Prostate gland (tissue), 2 donors: Measurements from ENCODE around the gene ZNF784. TPM values are rescaled to one million over a fixed set of nuclear protein-coding genes. Genes with fewer than 3 reads are reported as not detected.
A peak's percentile ranks its signal among the peaks of the same experiment; 100 is the strongest.
"Not testable (repeated sequence)": the region's sequence is repeated elsewhere in the genome, so short reads cannot be mapped to it uniquely, and the experiment has no call there.

ENCODE experiments used
- DNase-seq: peaks from one replicate; pipeline ENCODE4 v3.0.0-alpha.2; 2019; ENCODE audit warnings: low spot score
- H3K27ac ChIP-seq, 2 donors: fragments of 200-600 bp; sonication (generic); 2 replicates each; pipeline ENCODE4 v1.5.1; 2017 to 2019
- H3K27me3 ChIP-seq: fragments of 200-600 bp; sonication (generic); replicated peaks from 2 replicates; pipeline ENCODE4 v1.5.1; 2019; ENCODE audit not compliant: insufficient read depth
- H3K36me3 ChIP-seq, 2 donors: fragments of 200-600 bp; sonication (generic); 1 replicate in 1 of 2; 2 replicates in 1 of 2; pipeline versions ENCODE4 v1.5.1 to v1.8.1; 2017 to 2019
- H3K4me1 ChIP-seq: fragments of 200-600 bp; sonication (generic); replicated peaks from 2 replicates; pipeline ENCODE4 v1.5.1; 2019
- H3K4me3 ChIP-seq, 2 donors: fragments of 200-600 bp; sonication (generic); 2 replicates each; pipeline ENCODE4 v1.5.1; 2017 to 2019
- H3K9me3 ChIP-seq: fragments of 200-600 bp; sonication (generic); 2 replicates; pipeline ENCODE4 v1.5.1; 2017
- CTCF ChIP-seq, 4 experiments: fragments of 200-600 bp in 2 of 4; fragments of 450-650 bp in 2 of 4; sonication (generic) in 2 of 4; IDR thresholded peaks; 1 replicate in 3 of 4; 2 replicates in 1 of 4; pipeline ENCODE4 v1.5.1; 2016 to 2019; ENCODE audit warnings: antibody characterized with exemption in 4 of 4, mild to moderate bottlenecking in 2 of 4, moderate library complexity in 2 of 4
- POLR2A ChIP-seq: fragments of 450-650 bp; IDR thresholded peaks from one replicate; pipeline ENCODE4 v1.6.1; 2016; ENCODE audit warnings: antibody characterized with exemption, mild to moderate bottlenecking
- POLR2AphosphoS5 ChIP-seq: sonication (generic); formaldehyde crosslinking; IDR thresholded peaks from one replicate; pipeline ENCODE4 v1.6.1; 2017; ENCODE audit warnings: antibody characterized with exemption
- WGBS: methylation state at CpG from one replicate; pipeline ENCODE4 v1.1.5; 2018; 5-methylcytosine and 5-hydroxymethylcytosine counted together
- intact Hi-C: fragments of 100-400 bp; cut with DNase I; formaldehyde crosslinking; loops from one replicate; pipeline ENCODE4 v1.14.2; 2022
- total RNA-seq, 2 donors: library from RNA; depleted of rRNA; stranded (reverse); fragments of >200 nt; gene quantifications; one replicate each; pipeline ENCODE4 v1.1.0, GENCODE V29; 2016

Gene ZNF784
- total RNA-seq, 2 donors from 2014 or later, result 8.9 to 17.2 TPM

- WGBS, result 88% methylated on average over 8 of the region's 8 CpGs
- H3K4me3 ChIP-seq, result no peak overlapping the region
- H3K27me3 ChIP-seq, result no peaks in the 10 kb centered on the region
- TF ChIP-seq POLR2A, result no peak
- TF ChIP-seq CTCF (IDR thresholded peaks at IDR 0.05), result no peak
- no peak for TF ChIP-seq POLR2AphosphoS5
- H3K9me3 ChIP-seq, result no peaks in the 10 kb centered on the region
- intact Hi-C loops, result no loop called here
- no peak overlapping the region for H3K27ac ChIP-seq
- H3K4me1 ChIP-seq, result peaks cover 4% of the 10 kb centered on the region
- DNase-seq, result no peak
- H3K36me3 ChIP-seq, result no peaks in the 10 kb centered on the region
These were observed 35.6 kb downstream of the ZNF784 start for GRCh38 chr19:55588738-55589137.

GRCh38 chr19:55586976-55587668 lies 37.2 kb downstream of the ZNF784 start:
- H3K27ac ChIP-seq, result no peak overlapping the region
- 1% methylated on average over 40 of the region's 40 CpGs for WGBS

GRCh38 chr19:55585658-55586339 lies 38.6 kb downstream of the ZNF784 start:
- WGBS, result 3% methylated on average over 34 of the region's 36 CpGs
- Histone ChIP-seq H3K4me1 (peaks cover 14% of the 10 kb centered on the region), H3K36me3 (no peaks in the 10 kb centered on the region), H3K27me3 (no peaks in the 10 kb centered on the region), H3K4me3 (peak overlapping the region; percentile 17 to 20), H3K9me3 (no peaks in the 10 kb centered on the region), H3K27ac (peak overlapping the region; percentile 58 to 66)
- no peak for TF ChIP-seq POLR2AphosphoS5
- no peak for TF ChIP-seq POLR2A
- intact Hi-C loops, result no loop called here
- peak; percentile 65 for DNase-seq

More at GRCh38 chr19:55586976-55587668, 37.2 kb downstream of the ZNF784 start:
- H3K4me3 ChIP-seq, result peak overlapping the region; percentile 14 to 28
- intact Hi-C loops, result no loop called here
- peaks cover 4% of the 10 kb centered on the region for H3K4me1 ChIP-seq
- no peaks in the 10 kb centered on the region for H3K9me3 ChIP-seq
- no peaks in the 10 kb centered on the region for H3K36me3 ChIP-seq
- peak; percentile 93 for DNase-seq
- TF ChIP-seq POLR2A, result peak; percentile 25
- TF ChIP-seq CTCF (IDR thresholded peaks at IDR 0.05), result peak in 1 of 4 experiments; percentile 16
- TF ChIP-seq POLR2AphosphoS5, result peak; percentile 83
- no peaks in the 10 kb centered on the region for H3K27me3 ChIP-seq

GRCh38 chr19:55584871-55585270 lies 39.5 kb downstream of the ZNF784 start:
- TF ChIP-seq CTCF (IDR thresholded peaks at IDR 0.05), result no peak
- TF ChIP-seq POLR2A, result no peak
- TF ChIP-seq POLR2AphosphoS5, result no peak
- Histone ChIP-seq H3K4me1 (peaks cover 14% of the 10 kb centered on the region), H3K27me3 (no peaks in the 10 kb centered on the region), H3K27ac (no peak overlapping the region), H3K36me3 (no peaks in the 10 kb centered on the region), H3K4me3 (no peak overlapping the region), H3K9me3 (no peaks in the 10 kb centered on the region)
- DNase-seq, result no peak
- intact Hi-C loops, result loop anchor here (5.0 kb wide), 1 partner anchor 68 kb away; no protein-coding TSS in a partner anchor
- 79% methylated on average over 11 of the region's 11 CpGs for WGBS

- not testable (repeated sequence) for H3K27ac ChIP-seq
- 80% methylated on average over 8 of the region's 8 CpGs for WGBS
These were observed 40.5 kb downstream of the ZNF784 start for GRCh38 chr19:55583897-55584296.

GRCh38 chr19:55582284-55582683 lies 42.1 kb downstream of the ZNF784 start:
- intact Hi-C loops, result loop anchor here (5.0 kb wide), 1 partner anchor 65 kb away; no protein-coding TSS in a partner anchor
- not testable (repeated sequence) for H3K27me3 ChIP-seq, H3K9me3 ChIP-seq, H3K4me3 ChIP-seq, DNase-seq, H3K36me3 ChIP-seq
- H3K27ac ChIP-seq, result peak overlapping the region; percentile 61 to 88
- H3K4me1 ChIP-seq, result peaks cover 18% of the 10 kb centered on the region
- WGBS, result 61% methylated on average over 4 of the region's 4 CpGs

More at GRCh38 chr19:55583897-55584296, 40.5 kb downstream of the ZNF784 start:
- not testable (repeated sequence) for H3K9me3 ChIP-seq, H3K4me3 ChIP-seq, H3K27me3 ChIP-seq, H3K36me3 ChIP-seq, DNase-seq
- peaks cover 18% of the 10 kb centered on the region for H3K4me1 ChIP-seq
- intact Hi-C loops, result loop anchor here (5.0 kb wide), 1 partner anchor 67 kb away; no protein-coding TSS in a partner anchor
